Adrenal gland (tissue), 12 donors: ENCODE data around the gene PARVB. TPM values are rescaled to one million over a fixed set of nuclear protein-coding genes. Genes with fewer than 3 reads are reported as not detected.
A peak's percentile ranks its signal among the peaks of the same experiment; 100 is the strongest.

Source experiments
- DNase-seq, 7 donors: peaks; one replicate each; pipeline ENCODE4 v3.0.0-alpha.2; 2019 to 2020
- H3K27ac ChIP-seq, 5 donors: fragments of 200-600 bp; sonication (generic) in 4 of 5; 1 replicate in 3 of 5; 2 replicates in 2 of 5; pipeline versions ENCODE4 v1.5.1 to v1.8.0; 2016 to 2020; ENCODE audit warnings: mild to moderate bottlenecking in 1 of 5
- H3K27me3 ChIP-seq: fragments of 200-600 bp; 2 replicates; pipeline ENCODE4 v1.8.0; 2021
- H3K36me3 ChIP-seq, 2 donors: fragments of 200-600 bp; replicated peaks in 1 of 2; 1 replicate in 1 of 2; 2 replicates in 1 of 2; pipeline versions ENCODE4 v1.5.1 to v1.8.0; 2018 to 2022
- H3K4me1 ChIP-seq, 2 donors: fragments of 200-600 bp; replicated peaks in 1 of 2; 1 replicate in 1 of 2; 2 replicates in 1 of 2; pipeline versions ENCODE4 v1.5.1 to v1.8.0; 2018 to 2021
- H3K4me3 ChIP-seq, 4 donors: fragments of 200-600 bp; sonication (generic) in 3 of 4; one replicate each; pipeline ENCODE4 v1.5.1; 2016 to 2018
- H3K9me3 ChIP-seq, 3 donors: fragments of 200-600 bp; sonication (generic) in 1 of 3; replicated peaks in 1 of 3; 1 replicate in 2 of 3; 2 replicates in 1 of 3; pipeline versions ENCODE4 v1.5.1 to v1.8.0; 2016 to 2021
- POLR2A ChIP-seq, 2 donors: fragments of 450-650 bp; IDR thresholded peaks; one replicate each; pipeline ENCODE4 v1.6.1; 2017; ENCODE audit warnings: antibody characterized with exemption in 2 of 2, mild to moderate bottlenecking in 2 of 2, moderate library complexity in 1 of 2
- WGBS, 4 donors: extraction: QIAGEN DNeasy Blood & Tissue Kit in 2 of 4; methylation state at CpG; one replicate each; pipeline versions ENCODE4 v1.1.5 to v1.1.7; 2013 to 2017; 5-methylcytosine and 5-hydroxymethylcytosine counted together
- intact Hi-C, 2 donors: fragments of 100-400 bp; cut with DNase I; formaldehyde crosslinking; loops; one replicate each; pipeline versions ENCODE4 v1.14.1 to v1.15.0; 2022 to 2023
- polyA plus RNA-seq, 3 donors: library from polyadenylated mRNA; stranded (reverse); fragments of 200-250 nt in 2 of 3; fragments of 350-450 nt in 1 of 3; fragmentation: Illumina TruSeq in 1 of 3; extraction: RNeasy Lipid Tissue Mini Kit (QIAGEN cat#74804) in 1 of 3; gene quantifications; one replicate each; pipeline ENCODE4 v1.2.3, GENCODE V29; 2013 to 2014
- total RNA-seq, 9 donors: library from RNA; depleted of rRNA in 4 of 9; stranded (reverse); fragments of >200 nt in 4 of 9; fragments of 120-200 nt in 1 of 9; fragmentation: NEBNext Ultra II Directional in 1 of 9; extraction: Animal tissue kit (Norgen Biotek cat#: 25700) in 1 of 9; gene quantifications; one replicate each; pipeline versions ENCODE4 v1.1.0 to v1.2.4, GENCODE V29; 2013 to 2023
- TF ChIP-seq, protein P1 (sequence below), 6 experiments: fragments of 450-650 bp in 4 of 6; fragments of 200-600 bp in 2 of 6; sonication (generic) in 1 of 6; IDR thresholded peaks; 1 replicate in 5 of 6; 2 replicates in 1 of 6; pipeline versions ENCODE4 v1.5.1 to v1.8.0; 2016 to 2021; ENCODE audit warnings: antibody characterized with exemption in 6 of 6, mild to moderate bottlenecking in 2 of 6, moderate library complexity in 1 of 6
- donor health status: healthy with polysubstance abuse.
- donor health status: Bipolar disorder and iron deficiency.
- donor health status: DM: yes; HTN: yes; CAD: no.
- donor health status: DM: no; HTN: no; CAD: no.
- donor health status: DM: no; HTN: no; CAD: no.
- donor health status: DM: yes; HTN: yes; CAD: no.

The PARVB gene
- total and polyA plus RNA-seq, 12 donors: 16.9 to 77.6 (median 45.9) TPM

GRCh38 chr22:44097263-44098020 lies 73.3 kb downstream of the PARVB start:
- DNase-seq: no peak
- H3K4me1 ChIP-seq: no peaks in the 10 kb centered on the region
- WGBS, 4 donors: 86 to 93% (median 92%) methylated on average over 5 to 23 of the region's 23 CpGs
- no peak overlapping the region for H3K27ac ChIP-seq
- TF ChIP-seq, protein P1, sequence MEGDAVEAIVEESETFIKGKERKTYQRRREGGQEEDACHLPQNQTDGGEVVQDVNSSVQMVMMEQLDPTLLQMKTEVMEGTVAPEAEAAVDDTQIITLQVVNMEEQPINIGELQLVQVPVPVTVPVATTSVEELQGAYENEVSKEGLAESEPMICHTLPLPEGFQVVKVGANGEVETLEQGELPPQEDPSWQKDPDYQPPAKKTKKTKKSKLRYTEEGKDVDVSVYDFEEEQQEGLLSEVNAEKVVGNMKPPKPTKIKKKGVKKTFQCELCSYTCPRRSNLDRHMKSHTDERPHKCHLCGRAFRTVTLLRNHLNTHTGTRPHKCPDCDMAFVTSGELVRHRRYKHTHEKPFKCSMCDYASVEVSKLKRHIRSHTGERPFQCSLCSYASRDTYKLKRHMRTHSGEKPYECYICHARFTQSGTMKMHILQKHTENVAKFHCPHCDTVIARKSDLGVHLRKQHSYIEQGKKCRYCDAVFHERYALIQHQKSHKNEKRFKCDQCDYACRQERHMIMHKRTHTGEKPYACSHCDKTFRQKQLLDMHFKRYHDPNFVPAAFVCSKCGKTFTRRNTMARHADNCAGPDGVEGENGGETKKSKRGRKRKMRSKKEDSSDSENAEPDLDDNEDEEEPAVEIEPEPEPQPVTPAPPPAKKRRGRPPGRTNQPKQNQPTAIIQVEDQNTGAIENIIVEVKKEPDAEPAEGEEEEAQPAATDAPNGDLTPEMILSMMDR (IDR thresholded peaks at IDR 0.05): no peak
- TF ChIP-seq POLR2A (IDR thresholded peaks at IDR 0.05): no peak
- no peaks in the 10 kb centered on the region for H3K36me3 ChIP-seq
- H3K9me3 ChIP-seq: no peaks in the 10 kb centered on the region
- no peak overlapping the region for H3K4me3 ChIP-seq
- intact Hi-C loops: no loop called here
- no peaks in the 10 kb centered on the region for H3K27me3 ChIP-seq

GRCh38 chr22:44098021-44098739 lies 74.1 kb downstream of the PARVB start:
- DNase-seq: peak in 1 of 7 donors; percentile 11
- no peaks in the 10 kb centered on the region for H3K27me3 ChIP-seq
- no peak overlapping the region for H3K27ac ChIP-seq
- WGBS, 4 donors: 72 to 82% (median 78%) methylated on average over 13 to 17 of the region's 17 CpGs
- no peaks in the 10 kb centered on the region for H3K4me1 ChIP-seq
- TF ChIP-seq, protein P1 (IDR thresholded peaks at IDR 0.05): no peak
- TF ChIP-seq POLR2A (IDR thresholded peaks at IDR 0.05): no peak
- H3K36me3 ChIP-seq: no peaks in the 10 kb centered on the region
- H3K9me3 ChIP-seq: no peaks in the 10 kb centered on the region
- no peak overlapping the region for H3K4me3 ChIP-seq
- intact Hi-C loops: no loop called here

DNA sequence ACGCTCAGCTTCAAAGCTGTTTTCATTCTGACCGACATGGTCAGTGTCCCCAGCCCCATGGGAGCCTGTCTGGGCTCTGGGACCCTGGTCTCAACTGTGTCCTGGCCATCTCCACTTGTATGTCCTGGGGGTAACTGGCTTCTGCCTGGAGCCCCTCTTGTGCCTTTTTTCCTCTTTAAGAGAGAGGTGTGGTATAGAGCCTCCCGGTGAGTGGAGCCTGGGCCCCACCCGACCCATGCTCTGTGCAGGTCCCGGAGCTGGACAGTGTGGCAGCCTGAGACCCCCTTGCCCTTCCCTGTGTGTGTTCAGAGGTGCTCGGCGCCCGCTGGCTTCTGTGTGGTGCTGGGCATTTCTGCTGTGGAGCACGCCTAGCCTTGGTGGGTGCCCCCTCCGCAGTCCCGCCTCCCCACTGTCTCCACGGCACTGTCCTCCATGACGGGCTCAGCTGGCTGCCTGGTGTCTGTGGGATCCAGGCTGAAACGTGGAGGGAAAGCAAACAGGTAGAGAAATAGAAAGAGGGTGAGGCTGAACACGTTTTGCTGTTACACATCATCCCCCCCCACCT lies 74.9 kb downstream of the PARVB start:
- 88 to 94% (median 93%) methylated on average over 11 to 15 of the region's 15 CpGs for WGBS, 4 donors
- H3K27me3 ChIP-seq: no peaks in the 10 kb centered on the region
- H3K27ac ChIP-seq: no peak overlapping the region
- no peak for DNase-seq
- H3K4me1 ChIP-seq: no peaks in the 10 kb centered on the region
- no peaks in the 10 kb centered on the region for H3K9me3 ChIP-seq
- no peaks in the 10 kb centered on the region for H3K36me3 ChIP-seq
- intact Hi-C loops: no loop called here
- TF ChIP-seq, protein P1 (IDR thresholded peaks at IDR 0.05): no peak
- no peak for TF ChIP-seq POLR2A (IDR thresholded peaks at IDR 0.05)
- H3K4me3 ChIP-seq: no peak overlapping the region

DNA sequence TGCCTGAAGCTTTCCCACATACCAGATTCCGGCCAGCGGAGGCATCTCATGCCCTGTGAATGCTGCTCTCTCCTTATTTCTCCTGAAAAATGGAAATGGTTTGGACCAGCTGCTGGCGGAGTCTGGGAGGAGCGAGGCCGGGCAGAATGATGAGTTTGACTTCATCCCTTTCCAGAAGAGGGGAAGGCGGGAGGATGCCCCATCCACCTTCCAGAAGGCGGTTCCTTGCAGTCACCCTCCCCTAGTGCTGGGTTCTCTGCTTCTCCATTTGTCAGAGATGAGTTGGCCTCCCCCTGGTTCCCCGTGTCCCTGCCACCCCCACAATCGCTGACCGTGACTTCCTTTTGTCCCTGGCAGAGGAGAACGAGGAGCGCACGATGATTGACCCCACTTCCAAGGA lies 75.6 kb downstream of the PARVB start:
- Histone ChIP-seq H3K9me3 (no peaks in the 10 kb centered on the region), H3K27ac (no peak overlapping the region), H3K4me1 (no peaks in the 10 kb centered on the region), H3K36me3 (no peaks in the 10 kb centered on the region), H3K27me3 (no peaks in the 10 kb centered on the region), H3K4me3 (no peak overlapping the region)
- 92 to 93% (median 93%) methylated on average over 13 of the region's 13 CpGs for WGBS, 4 donors
- TF ChIP-seq, protein P1 (IDR thresholded peaks at IDR 0.05): no peak
- TF ChIP-seq POLR2A (IDR thresholded peaks at IDR 0.05): no peak
- peak in 1 of 7 donors; percentile 10 for DNase-seq
- intact Hi-C loops: no loop called here
